Measurements from ENCODE around the gene PDE6D. TPM values are rescaled to one million over a fixed set of nuclear protein-coding genes. Genes with fewer than 3 reads are reported as not detected.
A peak's percentile ranks its signal among the peaks of the same experiment; 100 is the strongest.

The PDE6D gene
- total RNA-seq = 18.7 TPM
- long read RNA-seq, transcript PDE6D-201 (5 exons, 1,175 nt) = major isoform, 14 of 17 reads
- long read RNA-seq, partial matches to known transcripts = 0 of 17 reads
- long read RNA-seq, other reads (novel, unspliced or antisense) = 2 of 17 reads

DNA sequence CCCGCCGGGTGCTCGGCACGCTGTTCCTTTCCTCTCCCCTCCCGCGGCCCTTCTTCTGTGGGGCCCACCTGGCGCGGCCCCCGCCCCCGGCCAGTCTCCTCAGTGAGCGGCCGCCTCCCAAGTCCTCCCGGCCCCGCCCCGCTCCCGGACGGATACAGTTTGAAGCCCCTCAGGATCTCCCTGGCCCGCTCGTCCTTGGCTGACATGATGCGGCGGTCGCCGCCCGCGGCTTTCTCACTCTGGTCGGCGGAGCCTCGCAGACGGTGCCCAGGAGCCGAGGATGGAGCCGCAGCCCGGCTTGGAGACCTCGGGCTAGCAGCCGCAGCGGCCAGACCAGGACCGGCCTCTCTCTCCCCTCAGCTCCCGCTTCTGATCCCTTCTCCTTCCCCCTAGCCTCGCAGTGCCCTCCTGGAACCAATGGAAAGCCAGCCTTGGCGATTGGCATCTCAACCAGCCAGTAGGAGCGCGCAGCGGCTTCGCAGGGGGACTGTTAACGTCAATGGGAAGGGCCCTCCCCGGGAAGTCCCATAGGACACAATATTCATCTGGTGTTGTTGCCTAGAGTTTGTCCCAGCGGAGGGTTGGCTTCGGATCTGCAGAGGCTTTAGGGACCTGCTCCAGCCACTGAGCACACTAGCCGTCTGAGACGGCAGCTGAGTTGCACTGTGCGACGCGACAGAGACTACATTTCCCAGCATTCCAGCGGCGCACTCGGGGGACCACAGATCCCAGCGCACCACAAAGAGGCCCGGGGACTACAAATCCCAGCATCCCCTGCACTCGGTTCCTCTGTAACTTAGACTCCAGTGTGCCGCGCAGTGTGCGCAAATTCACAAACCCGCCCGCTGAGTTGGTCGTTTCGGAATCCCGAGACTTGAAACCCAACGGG lies at the start of gene PDE6D:
Gene PDE6D, minus strand, starts transcription at position 374 of the 889 bp plus-strand sequence. Its CDS starts 168 bp downstream, at position 206.
- H3K27ac ChIP-seq = peak within 1 kb of the TSS; percentile 87
- no peaks in the 10 kb centered on the region for H3K9me3 ChIP-seq
- peaks cover 34% of the 10 kb centered on the region for H3K4me1 ChIP-seq
- peak; percentile 99 for DNase-seq
- TF ChIP-seq, protein P1, sequence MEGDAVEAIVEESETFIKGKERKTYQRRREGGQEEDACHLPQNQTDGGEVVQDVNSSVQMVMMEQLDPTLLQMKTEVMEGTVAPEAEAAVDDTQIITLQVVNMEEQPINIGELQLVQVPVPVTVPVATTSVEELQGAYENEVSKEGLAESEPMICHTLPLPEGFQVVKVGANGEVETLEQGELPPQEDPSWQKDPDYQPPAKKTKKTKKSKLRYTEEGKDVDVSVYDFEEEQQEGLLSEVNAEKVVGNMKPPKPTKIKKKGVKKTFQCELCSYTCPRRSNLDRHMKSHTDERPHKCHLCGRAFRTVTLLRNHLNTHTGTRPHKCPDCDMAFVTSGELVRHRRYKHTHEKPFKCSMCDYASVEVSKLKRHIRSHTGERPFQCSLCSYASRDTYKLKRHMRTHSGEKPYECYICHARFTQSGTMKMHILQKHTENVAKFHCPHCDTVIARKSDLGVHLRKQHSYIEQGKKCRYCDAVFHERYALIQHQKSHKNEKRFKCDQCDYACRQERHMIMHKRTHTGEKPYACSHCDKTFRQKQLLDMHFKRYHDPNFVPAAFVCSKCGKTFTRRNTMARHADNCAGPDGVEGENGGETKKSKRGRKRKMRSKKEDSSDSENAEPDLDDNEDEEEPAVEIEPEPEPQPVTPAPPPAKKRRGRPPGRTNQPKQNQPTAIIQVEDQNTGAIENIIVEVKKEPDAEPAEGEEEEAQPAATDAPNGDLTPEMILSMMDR (IDR thresholded peaks at IDR 0.05) = no peak
- H3K27me3 ChIP-seq = no peaks in the 10 kb centered on the region
- H3K36me3 ChIP-seq = no peaks in the 10 kb centered on the region
- intact Hi-C loops (cut with DNase I) = no loop called here
- H3K4me3 ChIP-seq = peak within 1 kb of the TSS; percentile 91
- ATAC-seq = peak; percentile 98

DNA sequence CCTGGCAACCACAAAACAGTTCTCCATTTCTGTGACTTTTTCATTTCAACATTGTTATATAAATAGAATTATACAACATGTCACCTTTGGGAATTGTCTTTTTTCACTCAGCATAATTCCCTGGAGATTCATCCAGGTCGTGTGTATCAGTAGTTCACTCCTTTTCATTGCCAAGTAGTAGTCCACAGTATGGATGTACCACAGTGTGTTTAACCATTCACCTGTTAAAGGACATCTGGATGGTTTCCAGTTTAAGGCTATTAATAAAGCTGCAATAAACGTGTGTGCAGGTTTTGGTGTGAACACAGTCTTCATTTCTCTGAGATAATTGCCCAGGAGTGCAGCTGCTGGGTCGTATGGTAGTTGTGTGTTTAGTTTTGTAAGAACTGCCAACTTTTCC lies 40.8 kb upstream of the PDE6D start:
- no peak overlapping the region for H3K4me3 ChIP-seq
- DNase-seq (no peak), ATAC-seq (no peak)
- no peaks in the 10 kb centered on the region for H3K9me3 ChIP-seq
- intact Hi-C loops (cut with DNase I) = no loop called here
- H3K27ac ChIP-seq = no peak overlapping the region
- TF ChIP-seq, protein P1 (IDR thresholded peaks at IDR 0.05) = no peak
- H3K27me3 ChIP-seq = no peaks in the 10 kb centered on the region
- H3K4me1 ChIP-seq = no peaks in the 10 kb centered on the region
- no peaks in the 10 kb centered on the region for H3K36me3 ChIP-seq

DNA sequence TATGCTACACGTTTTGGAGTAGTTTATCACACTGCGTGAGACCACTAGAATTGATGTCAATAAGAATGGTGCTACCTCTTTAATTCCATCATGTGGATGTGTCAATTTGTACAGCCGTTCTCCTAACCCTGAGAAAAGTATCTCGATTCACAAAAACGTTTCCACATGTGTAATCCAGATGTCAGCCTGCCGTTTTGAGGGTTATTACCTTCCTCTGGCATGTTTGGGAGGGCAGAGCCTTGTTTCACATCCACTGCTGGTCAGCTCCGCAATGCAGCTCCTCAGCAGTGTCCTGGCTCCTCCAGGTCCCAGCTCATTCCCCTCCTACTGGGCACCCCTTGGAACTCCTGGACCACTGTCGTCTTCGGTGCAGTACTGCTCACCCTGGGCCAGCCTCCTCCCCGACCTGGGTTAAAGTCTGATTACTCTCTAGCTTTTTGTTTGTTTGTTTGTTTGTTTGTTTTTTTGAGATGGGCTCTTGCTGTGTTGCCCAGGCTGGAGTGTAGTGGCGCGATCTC lies 39.8 kb upstream of the PDE6D start:
- H3K4me3 ChIP-seq = no peak overlapping the region
- TF ChIP-seq, protein P1 (IDR thresholded peaks at IDR 0.05) = no peak
- DNase-seq (no peak), ATAC-seq (no peak)
- intact Hi-C loops (cut with DNase I) = no loop called here
- no peaks in the 10 kb centered on the region for H3K27me3 ChIP-seq
- H3K4me1 ChIP-seq = no peaks in the 10 kb centered on the region
- H3K27ac ChIP-seq = no peak overlapping the region
- H3K36me3 ChIP-seq = no peaks in the 10 kb centered on the region
- H3K9me3 ChIP-seq = no peaks in the 10 kb centered on the region

DNA sequence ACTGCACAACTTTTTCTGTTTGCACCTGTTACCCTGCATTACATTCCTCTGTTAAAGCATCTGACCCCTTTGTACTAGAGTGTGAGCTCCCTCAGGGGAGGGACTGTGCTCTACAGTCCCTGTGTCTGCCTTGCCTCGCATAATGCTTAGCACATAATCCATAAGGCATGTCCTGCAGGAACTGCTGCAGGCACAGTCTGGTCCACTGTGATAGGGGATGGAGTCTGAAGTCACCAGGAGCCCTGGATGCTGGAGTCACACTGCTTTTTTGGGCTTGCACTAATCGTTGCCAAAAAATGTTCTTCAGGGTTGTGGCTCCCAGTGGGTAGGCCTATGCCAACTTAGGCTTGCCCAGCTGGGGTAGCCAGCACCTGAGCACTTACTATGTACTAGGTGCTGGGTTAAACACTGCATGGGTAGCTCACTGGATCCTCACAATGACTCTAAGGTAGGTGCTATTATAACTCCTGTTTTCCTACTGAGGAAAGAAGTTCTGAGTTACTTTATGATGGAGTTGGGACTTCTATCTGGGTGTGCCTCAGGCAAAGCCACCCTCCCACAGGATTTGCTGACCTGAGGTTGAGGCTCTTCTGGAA lies 38.5 kb upstream of the PDE6D start:
- Histone ChIP-seq H3K36me3 (no peaks in the 10 kb centered on the region), H3K4me1 (no peaks in the 10 kb centered on the region), H3K27me3 (no peaks in the 10 kb centered on the region), H3K9me3 (no peaks in the 10 kb centered on the region), H3K27ac (no peak overlapping the region), H3K4me3 (no peak overlapping the region)
- TF ChIP-seq, protein P1 (IDR thresholded peaks at IDR 0.05) = no peak
- no peak for ATAC-seq
- intact Hi-C loops (cut with DNase I) = no loop called here
- no peak for DNase-seq

DNA sequence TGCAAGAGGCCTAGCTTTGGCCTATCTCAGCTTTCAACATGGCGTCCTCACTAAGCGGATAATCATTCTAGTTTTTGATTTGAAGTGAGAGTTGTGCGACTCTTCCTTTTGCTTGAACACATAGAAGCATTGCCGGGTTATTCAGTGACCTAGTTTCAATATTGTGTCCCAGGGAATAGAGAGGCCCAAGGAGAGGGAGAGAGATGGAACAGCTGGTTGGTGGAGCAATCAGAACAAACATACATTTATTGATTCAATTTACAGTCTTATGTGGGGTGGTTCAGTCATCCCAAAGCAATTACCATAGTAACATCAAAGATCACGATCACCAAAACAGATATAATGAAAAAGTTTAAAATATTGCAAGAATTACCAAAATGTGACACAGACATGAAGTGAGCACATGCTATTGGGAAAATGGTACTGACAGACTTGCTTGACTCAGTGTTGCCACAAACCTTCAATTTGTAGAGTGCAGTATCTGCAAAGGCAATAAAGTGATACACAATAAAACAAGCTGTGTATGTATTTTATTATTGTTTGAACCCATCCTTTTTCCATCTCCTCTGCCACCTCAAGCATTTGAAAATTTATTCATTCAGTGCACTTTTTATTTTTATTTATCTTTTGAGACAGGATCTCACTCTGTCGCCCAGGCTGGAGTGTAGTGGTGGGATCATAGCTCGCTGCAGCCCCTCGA lies 35.4 kb upstream of the PDE6D start:
- H3K27ac ChIP-seq = no peak overlapping the region
- peaks cover 6% of the 10 kb centered on the region for H3K36me3 ChIP-seq
- no peak for ATAC-seq
- no peaks in the 10 kb centered on the region for H3K9me3 ChIP-seq
- TF ChIP-seq, protein P1 (IDR thresholded peaks at IDR 0.05) = no peak
- DNase-seq = no peak
- intact Hi-C loops (cut with DNase I) = no loop called here
- no peak overlapping the region for H3K4me3 ChIP-seq
- H3K27me3 ChIP-seq = no peaks in the 10 kb centered on the region
- H3K4me1 ChIP-seq = no peaks in the 10 kb centered on the region
